SK-N-SH (cell line): ENCODE results near the gene ZNF2.

Experiments used
- CTCF ChIP-seq: fragments of 200-600 bp; sonication (generic); IDR thresholded peaks from 2 replicates; pipeline ENCODE4 v1.6.1; 2017; ENCODE audit warnings: antibody characterized with exemption, mild to moderate bottlenecking, moderate library complexity
- FOXJ3 ChIP-seq: sonication (generic); formaldehyde crosslinking; IDR thresholded peaks from 2 replicates; pipeline ENCODE4 v1.5.1; 2020; ENCODE audit warnings: mild to moderate bottlenecking, missing genetic modification reagents
- RCOR1 ChIP-seq: fragments of 150-350 bp; IDR thresholded peaks from 2 replicates; pipeline ENCODE4 v1.6.1; 2017; ENCODE audit warnings: antibody characterized with exemption, low read length

GRCh38 chr2:95143838-95144237, 21.8 kb upstream of the ZNF2 start:
- TF ChIP-seq RCOR1 (no peak), CTCF (no peak), FOXJ3 (no peak)
